Fibroblast of upper back skin (primary cell): ENCODE measurements around the gene CACNB1.
"Not testable (repeated sequence)": the region's sequence is repeated elsewhere in the genome, so short reads cannot be mapped to it uniquely, and the experiment has no call there.

Experiments used
- DNase-seq: peaks from one replicate; pipeline ENCODE4 v3.0.0-alpha.2; 2013

The CACNB1 gene

GRCh38 chr17:39150104-39150634, 47.3 kb downstream of the CACNB1 start:
- DNase-seq = no peak

- DNase-seq = no peak
Observed at GRCh38 chr17:39147221-39148185, 50.0 kb downstream of the CACNB1 start.

- DNase-seq = no peak
Observed at GRCh38 chr17:39146273-39146672, 51.2 kb downstream of the CACNB1 start.

GRCh38 chr17:39145143-39145542, 52.3 kb downstream of the CACNB1 start:
- no peak for DNase-seq

GRCh38 chr17:39144416-39144840, 53.0 kb downstream of the CACNB1 start:
- peak; percentile 94 for DNase-seq

- DNase-seq = no peak
Observed at GRCh38 chr17:39143552-39144093, 53.8 kb downstream of the CACNB1 start.

GRCh38 chr17:39141915-39142664, 55.4 kb downstream of the CACNB1 start:
- DNase-seq = no peak

- DNase-seq = no peak
Observed at GRCh38 chr17:39141294-39141693, 56.2 kb downstream of the CACNB1 start.

GRCh38 chr17:39139561-39139960, 57.9 kb downstream of the CACNB1 start:
- no peak for DNase-seq

- DNase-seq = peak; percentile 90
Observed at GRCh38 chr17:39139161-39139511, 58.3 kb downstream of the CACNB1 start.

- DNase-seq = peak; percentile 53
Observed at GRCh38 chr17:39138431-39139160, 58.9 kb downstream of the CACNB1 start.

- DNase-seq = peak; percentile 58
Observed at GRCh38 chr17:39134878-39135277, 62.6 kb downstream of the CACNB1 start.

GRCh38 chr17:39132192-39132610, 65.3 kb downstream of the CACNB1 start:
- peak; percentile 94 for DNase-seq

- DNase-seq = peak; percentile 74
Observed at GRCh38 chr17:39131616-39132015, 65.9 kb downstream of the CACNB1 start.

GRCh38 chr17:39130205-39130604, 67.3 kb downstream of the CACNB1 start:
- no peak for DNase-seq

- not testable (repeated sequence) for DNase-seq
Observed at GRCh38 chr17:39129544-39129943, 67.9 kb downstream of the CACNB1 start.

GRCh38 chr17:39126436-39126835, 71.0 kb downstream of the CACNB1 start:
- no peak for DNase-seq

GRCh38 chr17:39125143-39125875, 72.2 kb downstream of the CACNB1 start:
- DNase-seq = no peak

GRCh38 chr17:39123627-39124026, 73.8 kb downstream of the CACNB1 start:
- no peak for DNase-seq
